ENCODE data around the gene SMG7. TPM values are rescaled to one million over a fixed set of nuclear protein-coding genes. Genes with fewer than 3 reads are reported as not detected.
A peak's percentile ranks its signal among the peaks of the same experiment; 100 is the strongest.

SMG7 gene
- total RNA-seq, 1 experiment from 2014 or later = 72.9 TPM

DNA sequence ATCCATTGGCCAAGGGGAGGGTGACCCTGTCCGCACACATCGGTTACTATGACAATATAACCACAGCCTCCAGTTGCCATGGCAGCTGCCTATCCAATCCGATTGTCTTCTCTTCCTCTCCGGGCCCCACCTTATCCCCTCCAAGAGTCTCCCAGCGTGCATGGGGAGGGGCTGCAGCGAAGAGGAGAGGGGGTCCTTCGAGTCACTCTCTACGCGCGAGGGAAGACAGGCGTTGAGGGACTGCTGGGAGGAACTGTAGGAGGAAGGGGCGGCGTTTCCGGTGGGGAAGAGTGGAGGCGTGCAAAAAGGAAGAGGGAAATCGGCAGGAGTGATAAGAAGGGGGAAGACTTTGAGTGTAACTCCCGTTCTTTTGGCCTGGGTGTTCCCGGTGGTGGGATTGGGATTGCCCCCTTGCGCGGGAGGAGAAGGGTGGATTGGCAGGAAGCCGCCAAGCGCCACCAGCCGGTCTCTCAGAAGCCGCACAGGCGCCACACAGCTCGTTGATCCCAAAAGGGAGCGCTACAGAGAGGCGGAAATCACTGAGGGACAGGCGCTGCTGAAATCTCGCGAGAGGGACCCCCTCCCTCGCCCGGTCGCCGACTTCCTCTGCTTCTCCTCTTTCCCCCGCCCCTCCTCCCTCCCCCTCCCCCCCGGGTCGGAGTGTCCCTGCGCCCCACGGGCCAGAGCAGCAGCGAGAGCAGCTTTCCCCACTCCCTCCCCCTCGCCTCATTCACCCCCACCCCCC is 384 bp upstream of the SMG7 start:
- Histone ChIP-seq H3K4me1 (replicated peaks; ENCODE audit: insufficient read depth) (peaks cover 59% of the 10 kb centered on the region), H3K4me3 (peak overlapping the region; percentile 82), H3K9me3 (ENCODE audit: insufficient read depth, low read depth) (no peaks in the 10 kb centered on the region), H3K9me2 (ENCODE audit: insufficient read depth) (no peaks in the 10 kb centered on the region), H3K27me3 (ENCODE audit: insufficient read depth, low read depth) (no peaks in the 10 kb centered on the region), H3K36me3 (ENCODE audit: low read depth) (peaks cover 10% of the 10 kb centered on the region; the same call in 1 of the 2 replicates), H3K27ac (peak overlapping the region; percentile 94), H4K20me1 (ENCODE audit: insufficient read depth) (peaks cover 8% of the 10 kb centered on the region), H3F3A (ENCODE audit: insufficient read depth, low read depth) (peaks cover 47% of the 10 kb centered on the region), H2AFZ (peak overlapping the region; percentile 84), H3K79me2 (ENCODE audit: low read depth) (peaks cover 46% of the 10 kb centered on the region), H3K4me2 (peak overlapping the region; percentile 88)
- intact Hi-C loops (cut with micrococcal nuclease; ENCODE audit: unreplicated experiment) = loop anchor here (1.0 to 5.0 kb wide), 12 partner anchors 18 to 505 kb away; partner anchors contain the start of genes ARPC5 and LAMC1
- TF ChIP-seq EZH2 (IDR thresholded peaks at IDR 0.05; ENCODE audit: low read depth) = no peak
- TF ChIP-seq, protein P1, sequence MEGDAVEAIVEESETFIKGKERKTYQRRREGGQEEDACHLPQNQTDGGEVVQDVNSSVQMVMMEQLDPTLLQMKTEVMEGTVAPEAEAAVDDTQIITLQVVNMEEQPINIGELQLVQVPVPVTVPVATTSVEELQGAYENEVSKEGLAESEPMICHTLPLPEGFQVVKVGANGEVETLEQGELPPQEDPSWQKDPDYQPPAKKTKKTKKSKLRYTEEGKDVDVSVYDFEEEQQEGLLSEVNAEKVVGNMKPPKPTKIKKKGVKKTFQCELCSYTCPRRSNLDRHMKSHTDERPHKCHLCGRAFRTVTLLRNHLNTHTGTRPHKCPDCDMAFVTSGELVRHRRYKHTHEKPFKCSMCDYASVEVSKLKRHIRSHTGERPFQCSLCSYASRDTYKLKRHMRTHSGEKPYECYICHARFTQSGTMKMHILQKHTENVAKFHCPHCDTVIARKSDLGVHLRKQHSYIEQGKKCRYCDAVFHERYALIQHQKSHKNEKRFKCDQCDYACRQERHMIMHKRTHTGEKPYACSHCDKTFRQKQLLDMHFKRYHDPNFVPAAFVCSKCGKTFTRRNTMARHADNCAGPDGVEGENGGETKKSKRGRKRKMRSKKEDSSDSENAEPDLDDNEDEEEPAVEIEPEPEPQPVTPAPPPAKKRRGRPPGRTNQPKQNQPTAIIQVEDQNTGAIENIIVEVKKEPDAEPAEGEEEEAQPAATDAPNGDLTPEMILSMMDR (conservative IDR thresholded peaks at IDR 0.05) = no peak; the same call in 1 of the 2 replicates
- BruUV-seq (replicated peaks) = no TSS peak
- ChIA-PET POLR2A (ENCODE audit: unreplicated experiment) (no interaction called here), CTCF (interaction anchor here (0.6 kb wide), 1 partner anchor 53 kb away, joined by 4 read pairs; no protein-coding TSS in a partner anchor)
- peak; percentile 84 to 92 for DNase-seq

DNA sequence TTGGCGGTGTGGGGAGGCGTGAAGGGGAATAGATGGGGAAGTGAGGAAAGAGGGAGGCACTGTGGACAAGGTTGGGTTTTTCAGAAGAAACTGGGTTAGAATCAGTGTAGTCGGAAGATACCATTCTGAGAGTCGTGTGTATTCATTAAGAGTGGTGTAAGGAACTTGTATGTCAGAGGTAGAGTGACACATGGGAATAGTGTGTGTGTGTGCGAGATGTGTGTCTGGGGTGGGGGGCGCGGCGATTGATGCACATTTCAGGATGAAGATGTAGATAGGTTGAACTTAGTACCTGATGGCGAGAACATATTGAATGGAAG is 878 bp downstream of the SMG7 start:
- H3K4me2 ChIP-seq = peak overlapping the region; percentile 88
- peak overlapping the region; percentile 94 for H3K27ac ChIP-seq
- no peaks in the 10 kb centered on the region for H3K9me2 ChIP-seq (ENCODE audit: insufficient read depth)
- peaks cover 59% of the 10 kb centered on the region for H3K79me2 ChIP-seq (ENCODE audit: low read depth)
- CTCF ChIA-PET = interaction anchor here (1.0 kb wide), 1 partner anchor 9 kb away, joined by 5 read pairs; no protein-coding TSS in a partner anchor
- no peaks in the 10 kb centered on the region for H3K9me3 ChIP-seq (ENCODE audit: insufficient read depth, low read depth)
- peaks cover 10% of the 10 kb centered on the region; the same call in 1 of the 2 replicates for H3K36me3 ChIP-seq (ENCODE audit: low read depth)
- no peak for DNase-seq
- H4K20me1 ChIP-seq (ENCODE audit: insufficient read depth) = peaks cover 11% of the 10 kb centered on the region
- peaks cover 46% of the 10 kb centered on the region for H3K4me1 ChIP-seq (replicated peaks; ENCODE audit: insufficient read depth)
- POLR2A ChIA-PET (ENCODE audit: unreplicated experiment) = interaction anchor here (0.5 kb wide), 1 partner anchor 17 kb away, joined by 3 read pairs; no protein-coding TSS in a partner anchor
- no peak for TF ChIP-seq EZH2 (IDR thresholded peaks at IDR 0.05; ENCODE audit: low read depth)
- TF ChIP-seq, protein P1 (conservative IDR thresholded peaks at IDR 0.05) = no peak
- H3K27me3 ChIP-seq (ENCODE audit: insufficient read depth, low read depth) = no peaks in the 10 kb centered on the region
- intact Hi-C loops (cut with micrococcal nuclease; ENCODE audit: unreplicated experiment) = loop anchor here (2.0 to 5.0 kb wide), 9 partner anchors 20 to 506 kb away; partner anchors contain the start of genes ARPC5 and LAMC1
- H3F3A ChIP-seq (ENCODE audit: insufficient read depth, low read depth) = peaks cover 38% of the 10 kb centered on the region
- BruUV-seq (replicated peaks) = no TSS peak
- peak overlapping the region; percentile 82 for H3K4me3 ChIP-seq
- peak overlapping the region; percentile 72; the same call in 1 of the 2 replicates for H2AFZ ChIP-seq

DNA sequence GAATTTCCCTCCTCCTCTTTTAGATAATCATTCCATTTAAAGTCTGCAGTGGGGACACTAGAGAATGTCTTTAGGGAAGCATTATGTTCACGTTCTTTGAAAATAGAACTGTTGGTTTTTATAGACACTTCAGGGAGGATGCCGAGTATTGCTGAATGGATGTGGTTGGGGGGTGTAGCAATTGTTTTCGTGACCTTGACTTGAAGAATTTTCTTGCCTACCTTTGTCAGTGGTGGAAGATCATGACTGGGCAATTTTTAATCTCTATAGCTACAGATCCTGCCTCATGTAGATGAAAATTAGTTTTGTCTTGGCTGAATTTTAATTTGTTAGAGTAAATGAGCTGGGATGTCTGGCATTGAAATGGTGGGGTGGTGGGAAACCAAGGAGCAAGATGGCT is 3.8 kb downstream of the SMG7 start:
- H3K9me2 ChIP-seq (ENCODE audit: insufficient read depth) = no peaks in the 10 kb centered on the region
- peaks cover 88% of the 10 kb centered on the region for H3K79me2 ChIP-seq (ENCODE audit: low read depth)
- H3K4me3 ChIP-seq = no peak overlapping the region
- CTCF ChIA-PET = no interaction called here
- H3K27me3 ChIP-seq (ENCODE audit: insufficient read depth, low read depth) = no peaks in the 10 kb centered on the region
- H3K4me1 ChIP-seq (replicated peaks; ENCODE audit: insufficient read depth) = peaks cover 50% of the 10 kb centered on the region
- intact Hi-C loops (cut with micrococcal nuclease; ENCODE audit: unreplicated experiment) = no loop called here
- POLR2A ChIA-PET (ENCODE audit: unreplicated experiment) = no interaction called here
- H3K4me2 ChIP-seq = no peak overlapping the region; the same call in 1 of the 2 replicates
- peak overlapping the region; percentile 31 for H3K27ac ChIP-seq
- H2AFZ ChIP-seq = no peak overlapping the region
- H3K9me3 ChIP-seq (ENCODE audit: insufficient read depth, low read depth) = no peaks in the 10 kb centered on the region
- no TSS peak for BruUV-seq (replicated peaks)
- H4K20me1 ChIP-seq (ENCODE audit: insufficient read depth) = peaks cover 11% of the 10 kb centered on the region
- TF ChIP-seq, protein P1 (conservative IDR thresholded peaks at IDR 0.05) = no peak
- no peak for TF ChIP-seq EZH2 (IDR thresholded peaks at IDR 0.05; ENCODE audit: low read depth)
- H3F3A ChIP-seq (ENCODE audit: insufficient read depth, low read depth) = peaks cover 21% of the 10 kb centered on the region
- peaks cover 10% of the 10 kb centered on the region; the same call in 1 of the 2 replicates for H3K36me3 ChIP-seq (ENCODE audit: low read depth)
- no peak for DNase-seq

All from PC-9 (cell line).